Measurements from ENCODE around the gene LIX1L.
"Not testable (repeated sequence)": the region's sequence is repeated elsewhere in the genome, so short reads cannot be mapped to it uniquely, and the experiment has no call there.

Gene LIX1L

DNA sequence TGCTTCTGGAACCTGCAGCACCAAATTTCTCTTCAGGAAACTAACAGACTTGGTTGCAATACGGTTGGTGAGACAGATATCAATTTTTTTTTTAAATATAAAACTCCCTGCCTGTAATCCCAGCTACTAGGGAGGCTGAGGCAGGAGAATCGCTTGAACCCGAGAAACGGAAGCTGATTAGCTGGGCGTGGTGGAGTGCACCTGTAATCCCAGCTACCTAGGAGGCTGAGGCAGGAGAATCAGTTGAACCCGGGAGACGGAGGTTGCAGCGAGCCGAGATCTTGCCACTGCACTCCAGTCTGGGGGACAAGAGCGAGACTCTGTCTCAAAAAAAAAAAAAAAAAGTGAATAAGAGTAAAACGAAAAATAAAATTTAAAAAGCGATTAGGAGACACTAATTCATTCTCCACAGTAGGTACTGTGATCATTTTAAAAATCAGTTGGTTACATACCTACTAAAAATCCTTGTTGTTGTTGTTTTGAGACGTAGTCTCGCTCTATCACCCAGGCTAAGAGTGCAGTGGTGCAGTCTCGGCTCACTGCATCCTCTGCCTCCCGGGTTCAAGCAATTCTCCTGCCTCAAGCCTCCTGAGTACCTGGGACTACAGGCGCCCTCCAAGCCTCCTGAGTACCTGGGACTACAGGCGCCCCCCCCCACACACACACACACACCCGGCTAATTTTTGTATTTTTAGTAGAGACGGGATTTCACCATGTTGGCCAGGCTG lies 29.7 kb downstream of the LIX1L start:
- no peak for DNase-seq

DNA sequence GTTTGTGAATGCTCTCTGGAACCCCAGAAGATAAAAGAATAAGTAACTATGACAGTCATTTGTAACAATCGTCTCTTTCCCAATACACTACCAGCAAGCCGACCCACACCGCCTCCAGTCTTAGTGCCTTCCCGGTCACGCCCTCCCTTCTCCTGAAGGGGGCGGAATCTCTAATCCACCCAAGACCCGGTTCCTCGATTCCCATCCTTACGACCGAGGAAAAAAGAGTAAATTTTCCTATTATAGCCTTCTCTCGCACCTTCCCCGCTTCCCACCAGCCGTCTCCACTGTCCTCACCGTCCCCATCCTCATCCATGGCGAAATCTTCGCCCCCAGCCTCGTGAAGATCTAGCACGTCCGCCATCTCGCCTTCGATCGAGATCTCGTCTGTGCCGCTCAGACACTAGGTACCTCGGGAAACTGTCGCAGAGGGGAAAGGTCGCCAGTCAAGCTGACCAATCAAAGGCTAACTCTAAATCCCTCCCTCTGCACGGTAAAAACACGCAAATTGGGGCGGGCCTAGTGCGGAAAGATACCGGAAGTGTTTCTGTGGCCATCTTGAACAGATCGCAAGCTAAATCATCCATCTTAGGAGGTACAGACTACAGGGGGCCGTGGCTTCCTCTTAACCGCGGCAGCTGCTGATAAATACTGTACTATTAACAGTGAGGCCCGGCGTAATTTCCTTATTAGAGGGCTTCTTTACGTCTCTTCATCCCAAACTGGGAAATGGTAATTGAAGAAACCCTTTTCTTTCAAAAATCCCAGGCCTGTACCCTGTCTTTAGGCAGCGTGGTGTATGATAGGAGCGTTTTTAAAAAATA lies 30.5 kb downstream of the LIX1L start, which contains the start of gene RBM8A:
TSS of gene RBM8A (minus strand) at position 422 of the 824 bp plus-strand sequence. CDS start at position 364, 58 bp downstream.
- DNase-seq: peak; percentile 84

DNA sequence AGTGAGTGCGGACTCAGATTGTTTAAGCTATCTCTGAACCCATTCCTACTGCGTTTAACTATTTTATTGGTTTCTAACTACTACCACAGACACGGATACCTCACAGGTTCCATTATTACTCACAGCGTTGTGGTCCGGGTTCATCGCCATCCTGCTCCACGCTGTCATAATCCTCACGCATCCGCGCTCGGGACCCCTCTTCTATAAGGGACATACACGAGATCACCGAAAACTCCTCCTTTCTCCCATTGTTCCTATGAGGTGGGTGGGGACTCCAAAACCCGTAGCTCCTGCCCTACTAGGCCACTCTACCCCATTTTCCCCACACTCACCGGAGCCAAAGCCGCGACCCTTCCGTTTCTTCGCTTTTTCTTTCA lies 31.1 kb downstream of the LIX1L start:
- no peak for DNase-seq

- no peak for DNase-seq
These were observed 35.6 kb downstream of the LIX1L start for GRCh38 chr1:145922266-145922665.

GRCh38 chr1:145920297-145920696 lies 37.5 kb downstream of the LIX1L start:
- DNase-seq: not testable (repeated sequence)

GRCh38 chr1:145918992-145919939 lies 38.6 kb downstream of the LIX1L start:
- no peak for DNase-seq

- DNase-seq: peak; percentile 88
These were observed 39.4 kb downstream of the LIX1L start, which contains the start of gene PEX11B for GRCh38 chr1:145918144-145918991. Gene PEX11B (minus strand): TSS chr1:145918717. CDS start chr1:145918688, 29 bp downstream.

GRCh38 chr1:145917595-145917994 lies 40.2 kb downstream of the LIX1L start:
- no peak for DNase-seq

DNA sequence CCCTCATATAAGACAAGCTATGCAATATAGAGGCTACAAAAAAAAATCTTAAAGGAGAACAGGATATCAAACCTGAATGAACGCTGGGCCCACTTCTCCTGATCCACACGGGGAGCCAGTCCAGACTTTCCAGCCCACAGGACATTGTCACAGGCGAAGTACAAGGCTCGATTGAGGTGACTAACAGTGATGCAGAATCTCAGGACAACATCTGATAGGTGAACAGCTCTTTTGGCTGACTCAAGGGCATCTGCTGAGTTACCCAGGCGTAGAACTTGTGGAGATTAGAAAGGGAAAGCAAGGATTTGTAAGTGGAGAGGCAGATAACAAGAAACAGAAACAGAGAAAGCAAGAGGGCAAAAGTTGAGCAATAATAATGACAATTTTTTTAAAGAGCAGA lies 41.1 kb downstream of the LIX1L start:
- DNase-seq: no peak

DNA sequence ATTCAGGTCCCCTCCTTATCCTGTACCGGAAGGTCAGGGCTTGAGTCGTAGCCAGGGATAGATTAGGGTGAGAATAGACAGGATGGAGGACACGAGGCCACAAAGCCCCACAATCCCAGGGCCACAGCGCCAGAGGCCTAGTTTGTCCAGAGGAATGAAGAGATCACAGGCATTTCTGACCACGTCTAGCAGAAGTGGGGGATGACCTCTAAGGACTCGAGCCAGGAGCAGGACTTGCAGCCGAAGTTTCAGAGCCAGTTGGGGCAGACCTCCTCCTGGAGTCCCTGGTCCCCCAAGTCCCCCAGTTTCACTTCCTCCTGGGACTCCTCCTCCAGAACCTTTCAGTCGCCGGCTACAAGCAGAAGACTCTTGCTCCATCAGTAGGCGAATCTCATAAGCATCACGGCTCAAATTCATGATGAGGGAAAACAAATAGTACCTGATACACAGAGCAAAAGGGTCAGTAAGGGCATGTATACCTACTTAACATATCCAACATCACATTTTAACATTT lies 45.6 kb downstream of the LIX1L start:
- no peak for DNase-seq

- DNase-seq: no peak
These were observed 49.2 kb downstream of the LIX1L start for GRCh38 chr1:145908653-145909052.

GRCh38 chr1:145906954-145907753 lies 50.7 kb downstream of the LIX1L start:
- no peak for DNase-seq

DNA sequence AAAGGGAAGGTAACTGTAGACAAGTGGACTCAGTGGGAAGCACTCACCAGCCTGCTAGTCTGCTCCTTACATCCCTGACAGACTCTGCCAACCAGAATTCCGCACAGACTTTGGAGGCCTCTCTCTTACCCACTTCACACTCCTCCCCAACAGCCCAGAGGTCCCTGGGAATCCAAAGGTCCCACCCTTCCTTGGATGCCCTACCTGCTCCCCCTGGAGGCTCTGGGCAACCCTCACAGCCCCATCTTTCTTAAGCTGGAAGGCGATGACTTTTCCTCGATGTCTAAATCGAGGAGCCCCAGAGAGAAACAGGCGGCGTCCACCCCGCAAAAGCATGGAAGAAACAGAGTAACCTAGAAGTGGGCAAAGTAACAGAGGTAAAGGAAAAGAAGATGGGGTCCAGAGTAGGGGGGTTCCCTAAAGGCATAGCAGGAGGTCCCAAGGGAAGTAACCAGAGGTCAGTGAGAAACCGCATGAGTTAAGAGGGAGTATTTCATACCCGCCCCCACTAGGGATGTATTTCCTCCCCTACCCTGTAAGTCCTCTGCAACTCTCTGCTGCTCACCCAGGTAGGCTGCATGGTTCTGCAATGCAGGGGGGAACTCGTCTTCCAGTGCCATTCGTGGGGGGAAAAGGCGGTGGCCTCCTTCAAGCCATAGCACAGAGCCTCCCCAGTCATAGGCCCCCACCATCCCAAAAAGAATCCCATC lies 56.4 kb downstream of the LIX1L start:
- no peak for DNase-seq

DNA sequence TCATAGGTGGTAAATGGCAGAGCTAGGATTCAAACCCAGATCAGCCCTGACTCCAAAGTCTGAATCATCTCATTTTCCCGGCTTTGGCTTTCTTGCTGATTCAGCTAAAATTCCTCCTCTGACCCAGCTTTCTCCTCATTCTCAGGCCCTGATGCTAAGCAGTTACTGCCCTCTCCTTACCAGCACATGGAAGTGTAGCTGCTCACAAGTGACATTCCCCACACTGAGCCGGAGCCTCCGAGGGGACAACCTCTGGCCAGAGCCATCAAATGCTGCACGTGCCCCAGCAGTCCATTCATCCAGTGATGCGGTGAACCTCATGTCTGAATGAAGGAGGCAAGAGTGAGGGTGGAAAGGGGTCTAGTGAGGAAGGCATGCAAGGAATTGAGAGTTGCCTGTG lies 59.1 kb downstream of the LIX1L start:
- no peak for DNase-seq

DNA sequence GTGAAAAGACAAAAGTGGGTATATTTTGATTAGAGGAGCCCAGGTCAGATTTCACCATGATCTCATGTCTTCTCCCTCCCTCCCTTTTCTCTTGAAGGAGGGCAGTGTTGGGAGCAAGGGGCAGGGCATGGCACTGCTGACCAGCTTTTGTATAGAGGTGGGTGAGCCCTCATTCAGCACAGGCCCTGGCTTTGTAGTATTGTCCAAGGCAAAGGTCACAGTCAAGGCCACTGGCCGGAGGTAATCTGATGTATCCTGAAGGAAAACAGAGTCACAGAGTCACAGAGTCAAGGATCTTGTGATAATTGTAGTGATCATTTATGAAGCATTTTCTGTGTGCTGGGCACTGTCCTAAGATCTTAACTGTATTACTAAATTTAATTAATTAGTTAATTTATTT lies 59.8 kb downstream of the LIX1L start:
- no peak for DNase-seq

- DNase-seq: no peak
These were observed 62.3 kb downstream of the LIX1L start for GRCh38 chr1:145895471-145895870.

GRCh38 chr1:145893306-145894055 lies 64.3 kb downstream of the LIX1L start:
- no peak for DNase-seq

GRCh38 chr1:145892486-145893087 lies 65.2 kb downstream of the LIX1L start:
- no peak for DNase-seq

Measured in T-helper 9 cell (primary cell).